Mesendoderm (in vitro differentiated cells): ENCODE measurements around the gene KIF2B.
"Not testable (repeated sequence)": the region's sequence is repeated elsewhere in the genome, so short reads cannot be mapped to it uniquely, and the experiment has no call there.

ENCODE experiments used
- DNase-seq: peaks from one replicate; pipeline ENCODE4 v3.0.0; 2013
- H2AK5ac ChIP-seq: 2 replicates; pipeline ENCODE4 v1.6.1; 2013; ENCODE audit warnings: low read length, inconsistent platforms
- H2BK120ac ChIP-seq: 2 replicates; pipeline ENCODE4 v1.6.1; 2013; ENCODE audit warnings: low read depth, mild to moderate bottlenecking, low read length, moderate library complexity, mixed read lengths
- H2BK15ac ChIP-seq: replicated peaks from 2 replicates; pipeline ENCODE4 v1.6.1; 2013; ENCODE audit warnings: low read depth, mild to moderate bottlenecking, moderate library complexity
- H2BK5ac ChIP-seq: 2 replicates; pipeline ENCODE4 v1.6.1; 2013; ENCODE audit warnings: low read length, inconsistent platforms
- H3K18ac ChIP-seq: 2 replicates; pipeline ENCODE4 v1.6.1; 2013; ENCODE audit warnings: mild to moderate bottlenecking, low read length, mixed read lengths
- H3K23ac ChIP-seq: one replicate; pipeline ENCODE4 v1.6.1; 2013; ENCODE audit warnings: low read length
- H3K27ac ChIP-seq: 2 replicates; pipeline ENCODE4 v1.5.1; 2013; ENCODE audit warnings: low read depth, mild to moderate bottlenecking, inconsistent platforms, low read length, moderate library complexity
- H3K27me3 ChIP-seq: 2 replicates; pipeline ENCODE4 v1.6.1; 2013; ENCODE audit warnings: low read length, control low read depth, mild to moderate bottlenecking, inconsistent platforms; ENCODE audit not compliant: insufficient read depth, poor library complexity
- H3K36me3 ChIP-seq: 2 replicates; pipeline ENCODE4 v1.6.1; 2013; ENCODE audit warnings: low read length, inconsistent platforms; ENCODE audit not compliant: control insufficient read depth, insufficient read depth
- H3K4ac ChIP-seq: one replicate; pipeline ENCODE4 v1.6.1; 2013; ENCODE audit warnings: low read depth, mild to moderate bottlenecking, low read length, moderate library complexity
- H3K4me1 ChIP-seq: 2 replicates; pipeline ENCODE4 v1.6.1; 2013; ENCODE audit warnings: low read depth, low read length, inconsistent platforms; ENCODE audit not compliant: control insufficient read depth
- H3K4me2 ChIP-seq: 2 replicates; pipeline ENCODE4 v1.6.1; 2013; ENCODE audit warnings: low read length
- H3K4me3 ChIP-seq: 2 replicates; pipeline ENCODE4 v1.5.1; 2013; ENCODE audit warnings: mild to moderate bottlenecking, low read length
- H3K56ac ChIP-seq: one replicate; pipeline ENCODE4 v1.6.1; 2013; ENCODE audit warnings: low read length
- H3K79me1 ChIP-seq: 2 replicates; pipeline ENCODE4 v1.6.1; 2013; ENCODE audit warnings: low read length, inconsistent platforms
- H3K79me2 ChIP-seq: 2 replicates; pipeline ENCODE4 v1.6.1; 2013; ENCODE audit warnings: mild to moderate bottlenecking, low read length; ENCODE audit not compliant: control insufficient read depth, insufficient read depth
- H3K9ac ChIP-seq: 2 replicates; pipeline ENCODE4 v1.6.1; 2013; ENCODE audit warnings: low read length, inconsistent platforms
- H4K5ac ChIP-seq: one replicate; pipeline ENCODE4 v1.6.1; 2013; ENCODE audit warnings: low read length
- H4K8ac ChIP-seq: one replicate; pipeline ENCODE4 v1.6.1; 2013; ENCODE audit warnings: low read depth, mild to moderate bottlenecking, control low read depth, low read length, moderate library complexity
- WGBS: extraction: QIAGEN DNeasy Blood & Tissue Kit; methylation state at CpG from one replicate; pipeline ENCODE4 v1.1.7; 2013; ENCODE audit warnings: low lambda C conversion rate, missing lambda C conversion rate; ENCODE audit not compliant: insufficient coverage; ENCODE audit errors: extremely low coverage; 5-methylcytosine and 5-hydroxymethylcytosine counted together

KIF2B gene

GRCh38 chr17:53818929-53819328 lies 3.8 kb upstream of the KIF2B start:
- no peak overlapping the region for H4K8ac ChIP-seq
- H3K4me1 ChIP-seq, result no peaks in the 10 kb centered on the region
- no peaks in the 10 kb centered on the region for H3K79me2 ChIP-seq
- no peak overlapping the region for H3K23ac ChIP-seq
- no peak overlapping the region for H2AK5ac ChIP-seq
- H3K4me2 ChIP-seq, result no peak overlapping the region
- WGBS, result no CpG with 5 or more reads among the region's 2 CpGs
- H2BK15ac ChIP-seq, result no peak overlapping the region
- no peak overlapping the region for H3K4me3 ChIP-seq
- no peak for DNase-seq
- H3K9ac ChIP-seq, result no peak overlapping the region
- H3K18ac ChIP-seq, result no peak overlapping the region
- no peaks in the 10 kb centered on the region for H3K27me3 ChIP-seq
- H3K36me3 ChIP-seq, result no peaks in the 10 kb centered on the region
- H3K4ac ChIP-seq, result no peak overlapping the region
- no peak overlapping the region for H4K5ac ChIP-seq
- H2BK120ac ChIP-seq, result no peak overlapping the region
- H2BK5ac ChIP-seq, result no peak overlapping the region
- no peak overlapping the region for H3K27ac ChIP-seq
- no peak overlapping the region for H3K56ac ChIP-seq
- H3K79me1 ChIP-seq, result no peaks in the 10 kb centered on the region

GRCh38 chr17:53819956-53820355 lies 2.8 kb upstream of the KIF2B start:
- no peak overlapping the region for H3K27ac ChIP-seq
- H2BK15ac ChIP-seq, result no peak overlapping the region
- no peak overlapping the region for H2BK120ac ChIP-seq
- H3K79me1 ChIP-seq, result no peaks in the 10 kb centered on the region
- H3K4me3 ChIP-seq, result no peak overlapping the region
- H4K5ac ChIP-seq, result no peak overlapping the region
- no peak overlapping the region for H3K4ac ChIP-seq
- H3K4me2 ChIP-seq, result no peak overlapping the region
- H3K23ac ChIP-seq, result no peak overlapping the region
- WGBS, result no CpG with 5 or more reads among the region's 1 CpG
- no peak overlapping the region for H2AK5ac ChIP-seq
- H3K4me1 ChIP-seq, result no peaks in the 10 kb centered on the region
- no peaks in the 10 kb centered on the region for H3K27me3 ChIP-seq
- H3K18ac ChIP-seq, result no peak overlapping the region
- no peak overlapping the region for H3K9ac ChIP-seq
- H3K36me3 ChIP-seq, result no peaks in the 10 kb centered on the region
- no peak overlapping the region for H2BK5ac ChIP-seq
- no peak overlapping the region for H3K56ac ChIP-seq
- no peak overlapping the region for H4K8ac ChIP-seq
- DNase-seq, result peak; percentile 7
- no peaks in the 10 kb centered on the region for H3K79me2 ChIP-seq

- Histone ChIP-seq H3K4me2 (no peak overlapping the region), H4K8ac (no peak overlapping the region), H2BK120ac (no peak overlapping the region), H3K56ac (no peak overlapping the region), H3K4ac (no peak overlapping the region), H3K9ac (no peak overlapping the region), H4K5ac (no peak overlapping the region), H3K79me2 (no peaks in the 10 kb centered on the region), H3K27ac (no peak overlapping the region), H3K27me3 (no peaks in the 10 kb centered on the region), H2BK5ac (no peak overlapping the region), H3K4me1 (no peaks in the 10 kb centered on the region), H3K4me3 (no peak overlapping the region), H2BK15ac (no peak overlapping the region), H3K23ac (no peak overlapping the region), H2AK5ac (no peak overlapping the region), H3K36me3 (no peaks in the 10 kb centered on the region), H3K79me1 (no peaks in the 10 kb centered on the region), H3K18ac (no peak overlapping the region)
- WGBS, result no CpG with 5 or more reads among the region's 32 CpGs
- DNase-seq, result no peak
Observed at GRCh38 chr17:53823341-53824050, 769 bp downstream of the KIF2B start.

GRCh38 chr17:53834771-53835170 lies 12.0 kb downstream of the KIF2B start:
- not testable (repeated sequence) for H3K9ac ChIP-seq, H3K4me1 ChIP-seq, H3K79me1 ChIP-seq

GRCh38 chr17:53837131-53837530 lies 14.4 kb downstream of the KIF2B start:
- no peak overlapping the region for H2AK5ac ChIP-seq
- no peaks in the 10 kb centered on the region for H3K79me1 ChIP-seq
- no peaks in the 10 kb centered on the region for H3K36me3 ChIP-seq
- H3K23ac ChIP-seq, result no peak overlapping the region
- H3K27me3 ChIP-seq, result no peaks in the 10 kb centered on the region
- no peak overlapping the region for H3K56ac ChIP-seq
- H4K8ac ChIP-seq, result no peak overlapping the region
- no peak overlapping the region for H3K27ac ChIP-seq
- H3K18ac ChIP-seq, result no peak overlapping the region
- no peak overlapping the region for H3K4ac ChIP-seq
- no peak overlapping the region for H2BK5ac ChIP-seq
- DNase-seq, result no peak
- no peak overlapping the region for H3K9ac ChIP-seq
- H3K4me1 ChIP-seq, result no peaks in the 10 kb centered on the region
- no peak overlapping the region for H4K5ac ChIP-seq
- no peak overlapping the region for H2BK15ac ChIP-seq
- no peak overlapping the region for H2BK120ac ChIP-seq
- no peak overlapping the region for H3K4me3 ChIP-seq
- no peaks in the 10 kb centered on the region for H3K79me2 ChIP-seq
- H3K4me2 ChIP-seq, result no peak overlapping the region

More at GRCh38 chr17:53834771-53835170, 12.0 kb downstream of the KIF2B start:
- H3K79me2 ChIP-seq, H2BK15ac ChIP-seq, H3K18ac ChIP-seq, H3K23ac ChIP-seq, H3K56ac ChIP-seq, H2AK5ac ChIP-seq, H3K4me2 ChIP-seq, H3K4ac ChIP-seq, H4K5ac ChIP-seq, H3K27me3 ChIP-seq, DNase-seq, H3K4me3 ChIP-seq, H4K8ac ChIP-seq, H3K36me3 ChIP-seq, H3K27ac ChIP-seq, H2BK5ac ChIP-seq, H2BK120ac ChIP-seq: not testable (repeated sequence)
- no CpG with 5 or more reads among the region's 8 CpGs for WGBS

- H3K4ac ChIP-seq, result no peak overlapping the region
- no peak overlapping the region for H3K4me2 ChIP-seq
- H3K79me2 ChIP-seq, result no peaks in the 10 kb centered on the region
- H3K4me3 ChIP-seq, result no peak overlapping the region
- no peak overlapping the region for H2AK5ac ChIP-seq
- H4K8ac ChIP-seq, result no peak overlapping the region
- no peaks in the 10 kb centered on the region for H3K36me3 ChIP-seq
- H3K23ac ChIP-seq, result no peak overlapping the region
- no peak overlapping the region for H3K27ac ChIP-seq
- no peak overlapping the region for H2BK5ac ChIP-seq
- no peak overlapping the region for H2BK15ac ChIP-seq
- no peak overlapping the region for H3K9ac ChIP-seq
- WGBS, result no CpG with 5 or more reads among the region's 5 CpGs
- H3K18ac ChIP-seq, result no peak overlapping the region
- no peaks in the 10 kb centered on the region for H3K4me1 ChIP-seq
- H3K79me1 ChIP-seq, result no peaks in the 10 kb centered on the region
- H4K5ac ChIP-seq, result no peak overlapping the region
- H2BK120ac ChIP-seq, result no peak overlapping the region
- DNase-seq, result no peak
- no peaks in the 10 kb centered on the region for H3K27me3 ChIP-seq
- no peak overlapping the region for H3K56ac ChIP-seq
Observed at GRCh38 chr17:53844491-53845107, 21.9 kb downstream of the KIF2B start.
